ENCODE results near the gene USP32. TPM values are rescaled to one million over a fixed set of nuclear protein-coding genes. Genes with fewer than 3 reads are reported as not detected.

The USP32 gene
- total and polyA plus RNA-seq, 2 donors (not counting 3 experiments of a cell fraction or from before 2014, with no cell fraction given), result 15.7 to 52.9 TPM

DNA sequence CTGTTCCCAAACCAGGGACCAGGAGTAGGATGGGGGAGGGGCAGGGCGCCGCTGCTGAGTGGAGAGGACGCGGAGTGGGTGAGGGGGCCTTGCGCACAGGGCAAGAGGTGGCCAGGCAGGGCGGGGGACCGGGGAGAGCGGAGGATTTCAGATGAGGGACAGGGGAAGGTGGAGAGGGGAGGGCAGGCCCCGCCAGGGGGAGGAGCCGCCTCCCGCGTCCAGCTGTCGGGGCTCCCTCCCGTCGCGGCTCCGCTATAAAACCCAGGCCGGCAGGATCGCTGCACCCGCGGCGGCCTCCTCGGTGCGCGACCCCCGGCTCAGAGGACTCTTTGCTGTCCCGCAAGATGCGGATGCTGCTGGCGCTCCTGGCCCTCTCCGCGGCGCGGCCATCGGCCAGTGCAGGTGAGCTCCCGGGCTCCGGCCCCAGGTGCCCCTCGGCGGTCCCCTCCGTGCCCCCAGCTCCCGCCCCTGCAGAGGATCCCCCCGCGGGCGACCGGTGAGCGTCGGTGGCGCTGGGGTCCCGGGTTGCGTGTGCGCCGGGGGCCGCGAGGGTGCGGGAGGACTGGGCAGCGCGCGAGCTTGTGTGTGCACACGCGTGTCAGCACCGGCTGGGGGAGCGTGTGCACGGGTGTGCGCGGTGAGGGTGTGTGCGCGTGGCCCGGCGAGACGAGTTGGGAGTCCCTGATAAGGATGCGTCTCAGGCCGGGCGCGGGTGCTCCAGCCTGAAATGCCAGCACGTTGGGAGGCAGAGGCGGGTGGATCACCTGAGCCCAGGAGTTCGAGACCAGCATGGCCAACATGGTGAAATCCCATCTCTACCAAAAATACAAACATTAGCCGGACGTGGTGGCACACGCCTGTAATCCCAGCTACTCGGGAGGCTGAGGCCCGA lies 242.0 kb downstream of the USP32 start, which contains the start of gene CA4:
Gene CA4, plus strand, starts transcription at position 283 of the 892 bp plus-strand sequence. Its CDS starts 62 bp downstream, at position 345.
- Histone ChIP-seq H3K4me3 (replicated peaks in 1 of 3; ENCODE audit: insufficient read depth in 1 of 3, low read depth in 1 of 3, low read length in 3 of 3) (no peak within 1 kb of the TSS), H2AFZ (ENCODE audit: low read depth, low read length) (no peak within 1 kb of the TSS), H3K9ac (replicated peaks; ENCODE audit: extremely low read depth, insufficient read depth, low read length) (no peak within 1 kb of the TSS), H3K9me1 (replicated peaks; ENCODE audit: control insufficient read depth, extremely low read depth, insufficient read depth, low read length) (no peaks in the 10 kb centered on the region), H4K20me1 (replicated peaks; ENCODE audit: control insufficient read depth, extremely low read depth, insufficient read depth, low read length) (no peaks in the 10 kb centered on the region), H3K79me2 (ENCODE audit: control insufficient read depth, insufficient read depth, low read length) (no peaks in the 10 kb centered on the region), H3K4me2 (ENCODE audit: insufficient read depth, low read length) (no peak within 1 kb of the TSS), H3K36me3 (ENCODE audit: control insufficient read depth in 2 of 2, extremely low read depth in 1 of 2, insufficient read depth in 2 of 2, low read length in 2 of 2) (no peaks in the 10 kb centered on the region), H3K27ac (ENCODE audit: insufficient read depth, low read depth, low read length) (no peak within 1 kb of the TSS), H3K4me1 (ENCODE audit: control insufficient read depth, extremely low read depth, insufficient read depth, low read length) (no peaks in the 10 kb centered on the region), H3K9me3 (replicated peaks; ENCODE audit: control insufficient read depth, insufficient read depth, low read length) (no peaks in the 10 kb centered on the region), H3K27me3 (ENCODE audit: control insufficient read depth in 2 of 2, insufficient read depth in 2 of 2, low read length in 2 of 2) (peaks cover 65 to 77% of the 10 kb centered on the region in 2 experiments)
- no peak for FAIRE-seq
- no TSS peak for BruUV-seq (replicated peaks)
- DNase-seq (ENCODE audit: low read depth, low spot score), result no peak
- intact Hi-C loops (cut with micrococcal nuclease), result loop anchor here (10.0 kb wide), 3 partner anchors 245 to 485 kb away; partner anchors contain the start of gene USP32
- CTCF ChIA-PET, result interaction anchor here (0.9 to 1.8 kb wide), 4 partner anchors 8 to 81 kb away, joined by 3 to 5 read pairs (median 4); no protein-coding TSS in a partner anchor
- POLR2A ChIA-PET, result no interaction called here
- dilution Hi-C loops (cut with MboI; ENCODE audit: extremely low pct_ligation_motif_present, low sequenced_read_pairs), result no loop called here
- TF ChIP-seq JUN (IDR thresholded peaks at IDR 0.05; ENCODE audit: borderline replicate concordance, insufficient read depth, insufficient read length, low read depth), result no peak
- TF ChIP-seq EZH2 (IDR thresholded peaks at IDR 0.05; ENCODE audit: borderline replicate concordance, low read depth, low read length, severe bottlenecking), result peak; percentile 82

DNA sequence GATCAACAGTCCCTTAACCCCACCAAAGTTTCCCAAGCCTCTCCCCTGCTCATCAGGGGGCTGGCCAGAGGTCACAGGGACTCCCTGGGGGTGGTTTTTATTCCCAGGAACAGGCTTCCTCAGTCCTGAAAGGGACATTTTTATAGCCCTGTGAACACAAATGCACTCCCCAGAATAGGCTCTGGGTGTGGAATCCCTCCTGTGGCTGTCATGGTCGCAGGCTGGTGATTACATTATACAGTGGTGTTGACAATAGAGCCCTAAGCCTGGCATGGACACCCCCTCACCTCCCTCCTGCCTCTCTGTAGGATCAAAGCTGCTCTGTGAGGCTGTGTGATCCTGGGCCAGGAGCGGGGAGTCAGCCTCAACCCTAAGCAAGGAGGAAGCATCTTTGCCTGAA lies 243.6 kb downstream of the USP32 start:
- H3K9me3 ChIP-seq (replicated peaks; ENCODE audit: control insufficient read depth, insufficient read depth, low read length), result no peaks in the 10 kb centered on the region
- dilution Hi-C loops (cut with MboI; ENCODE audit: extremely low pct_ligation_motif_present, low sequenced_read_pairs), result no loop called here
- peaks cover 3% of the 10 kb centered on the region for H3K4me1 ChIP-seq (ENCODE audit: control insufficient read depth, extremely low read depth, insufficient read depth, low read length)
- no peak overlapping the region for H3K9ac ChIP-seq (replicated peaks; ENCODE audit: extremely low read depth, insufficient read depth, low read length)
- H3K27ac ChIP-seq (ENCODE audit: insufficient read depth, low read depth, low read length), result no peak overlapping the region
- H3K4me3 ChIP-seq (replicated peaks in 1 of 3; ENCODE audit: insufficient read depth in 1 of 3, low read depth in 1 of 3, low read length in 3 of 3), result no peak overlapping the region
- no peaks in the 10 kb centered on the region for H3K79me2 ChIP-seq (ENCODE audit: control insufficient read depth, insufficient read depth, low read length)
- H3K9me1 ChIP-seq (replicated peaks; ENCODE audit: control insufficient read depth, extremely low read depth, insufficient read depth, low read length), result no peaks in the 10 kb centered on the region
- H4K20me1 ChIP-seq (replicated peaks; ENCODE audit: control insufficient read depth, extremely low read depth, insufficient read depth, low read length), result no peaks in the 10 kb centered on the region
- no peak overlapping the region for H2AFZ ChIP-seq (ENCODE audit: low read depth, low read length)
- H3K4me2 ChIP-seq (ENCODE audit: insufficient read depth, low read length), result no peak overlapping the region
- TF ChIP-seq, protein P1, sequence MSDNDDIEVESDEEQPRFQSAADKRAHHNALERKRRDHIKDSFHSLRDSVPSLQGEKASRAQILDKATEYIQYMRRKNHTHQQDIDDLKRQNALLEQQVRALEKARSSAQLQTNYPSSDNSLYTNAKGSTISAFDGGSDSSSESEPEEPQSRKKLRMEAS (IDR thresholded peaks at IDR 0.05; ENCODE audit: insufficient read depth, insufficient read length), result no peak
- POLR2A ChIA-PET, result no interaction called here
- DNase-seq (ENCODE audit: low read depth, low spot score), result no peak
- CTCF ChIA-PET, result interaction anchor here (1.3 kb wide), 1 partner anchor 82 kb away, joined by 4 read pairs; no protein-coding TSS in a partner anchor
- no peaks in the 10 kb centered on the region for H3K36me3 ChIP-seq (ENCODE audit: control insufficient read depth in 2 of 2, extremely low read depth in 1 of 2, insufficient read depth in 2 of 2, low read length in 2 of 2)
- peaks cover 69 to 76% of the 10 kb centered on the region in 2 experiments for H3K27me3 ChIP-seq (ENCODE audit: control insufficient read depth in 2 of 2, insufficient read depth in 2 of 2, low read length in 2 of 2)
- BruUV-seq (replicated peaks), result no TSS peak
- FAIRE-seq, result no peak
- intact Hi-C loops (cut with micrococcal nuclease), result loop anchor here (10.0 kb wide), 3 partner anchors 246 to 486 kb away; partner anchors contain the start of gene USP32

Measured in endothelial cell of umbilical vein (primary cell).